T-helper 17 cell (primary cell): Measurements from ENCODE around the gene CPAMD8. TPM values are rescaled to one million over a fixed set of nuclear protein-coding genes. Genes with fewer than 3 reads are reported as not detected.
"Not testable (repeated sequence)": the region's sequence is repeated elsewhere in the genome, so short reads cannot be mapped to it uniquely, and the experiment has no call there.

ENCODE experiments used
- ATAC-seq: fragments of 150-1000 bp; cut with Tn5 transposase; 2 replicates; pipeline ENCODE4 v1.10.0; 2021; ENCODE audit warnings: mild to moderate bottlenecking, moderate library complexity
- DNase-seq, 3 donors: peaks; one replicate each; pipeline versions ENCODE4 v3.0.0 to v3.0.0-alpha.2; 2020 to 2021
- H3K9me3 ChIP-seq: one replicate; pipeline ENCODE4 v1.7.0; 2013; ENCODE audit warnings: low read length, mild to moderate bottlenecking; ENCODE audit not compliant: control insufficient read depth, poor library complexity, severe bottlenecking
- H3K27ac Mint-ChIP-seq: one replicate; pipeline ENCODE4 v1.8.0; 2022; ENCODE audit warnings: mild to moderate bottlenecking, moderate library complexity, mixed read lengths
- H3K27me3 Mint-ChIP-seq: one replicate; pipeline ENCODE4 v1.8.0; 2022; ENCODE audit warnings: mixed read lengths
- H3K36me3 Mint-ChIP-seq: one replicate; pipeline ENCODE4 v1.8.0; 2022; ENCODE audit warnings: low read depth, mixed read lengths
- H3K4me1 Mint-ChIP-seq: one replicate; pipeline ENCODE4 v1.8.0; 2022; ENCODE audit warnings: mild to moderate bottlenecking, mixed read lengths
- H3K4me3 Mint-ChIP-seq: one replicate; pipeline ENCODE4 v1.8.0; 2022; ENCODE audit warnings: mild to moderate bottlenecking, moderate library complexity, mixed read lengths
- total RNA-seq, 4 donors: library from RNA in 2 of 4; stranded (reverse) in 2 of 4; gene quantifications; one replicate each; pipeline ENCODE4 v1.2.3 and lab custom pipeline; 2022 to 2026

The CPAMD8 gene
- total RNA-seq, 2 donors from 2014 or later: 1.1 to 3.3 TPM

- Mint-ChIP-seq H3K36me3 (no peaks in the 10 kb centered on the region), H3K27me3 (peaks cover 20% of the 10 kb centered on the region), H3K27ac (no peak overlapping the region), H3K4me1 (peaks cover 6% of the 10 kb centered on the region), H3K4me3 (no peak overlapping the region)
- ATAC-seq: no peak
- H3K9me3 ChIP-seq: no peaks in the 10 kb centered on the region
- no peak for DNase-seq
Measured at GRCh38 chr19:17031741-17032140, 5.1 kb upstream of the CPAMD8 start.

DNA sequence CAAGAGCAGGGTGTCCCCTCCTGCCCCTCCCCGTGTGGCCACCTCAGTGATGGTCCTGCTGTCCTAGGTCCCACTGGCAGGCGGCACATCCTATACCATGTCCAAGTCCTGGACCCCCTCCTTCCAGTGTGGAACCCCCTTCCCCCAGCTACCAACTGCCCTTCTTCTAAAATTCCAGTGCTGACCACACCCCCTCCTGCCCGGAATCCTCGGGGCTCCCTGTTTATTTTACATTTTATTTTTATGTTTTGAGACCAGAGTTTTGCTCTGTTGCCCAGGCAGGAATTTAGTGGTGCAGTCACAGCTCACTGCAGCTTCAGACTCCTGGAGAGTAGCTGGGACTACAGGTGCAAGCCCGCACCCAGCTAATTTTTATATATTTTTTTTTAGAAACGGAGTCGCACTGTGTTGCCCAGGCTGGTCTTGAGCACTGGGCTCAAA is 945 bp upstream of the CPAMD8 start:
- ATAC-seq (no peak), DNase-seq (no peak)
- Mint-ChIP-seq H3K27me3 (peaks cover 42% of the 10 kb centered on the region), H3K4me3 (peak overlapping the region; percentile 86), H3K27ac (no peak overlapping the region), H3K36me3 (peaks cover 6% of the 10 kb centered on the region), H3K4me1 (peaks cover 12% of the 10 kb centered on the region)
- H3K9me3 ChIP-seq: peaks cover 6% of the 10 kb centered on the region

DNA sequence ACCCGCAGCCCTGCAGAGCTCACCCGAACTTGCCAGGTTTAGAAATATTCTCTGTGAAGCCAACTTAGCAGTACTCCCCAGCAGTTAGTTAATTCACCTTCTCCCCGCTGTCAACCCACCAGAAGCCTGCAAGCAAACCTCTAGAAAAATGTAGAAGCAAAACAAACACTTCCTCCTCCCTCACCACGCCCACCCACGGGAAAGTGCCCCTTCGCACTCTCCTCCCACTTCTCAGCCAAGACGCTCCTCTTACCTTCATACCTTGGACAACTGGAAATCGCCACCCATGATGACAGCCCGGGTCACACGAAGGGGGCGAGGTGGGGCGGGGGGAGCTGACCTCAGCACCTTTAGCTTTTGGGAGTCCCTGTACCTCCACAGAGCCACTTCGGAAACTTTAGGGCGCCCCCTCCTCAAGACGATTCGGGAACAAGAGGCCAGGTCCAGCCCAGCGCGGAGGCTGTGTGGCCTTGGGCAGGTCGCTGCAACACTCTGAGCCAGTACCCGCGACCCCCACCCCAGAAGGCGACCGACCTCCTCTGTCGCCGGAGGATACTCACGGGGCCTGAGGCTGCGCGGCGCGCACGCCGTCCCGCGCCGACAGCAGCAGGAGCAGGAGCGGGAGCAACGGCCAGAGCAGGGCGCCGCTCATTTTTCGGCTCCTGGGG is 485 bp downstream of the CPAMD8 start:
- Mint-ChIP-seq H3K27ac (peak overlapping the region; percentile 53), H3K4me1 (peaks cover 12% of the 10 kb centered on the region), H3K27me3 (peaks cover 42% of the 10 kb centered on the region), H3K4me3 (peak overlapping the region; percentile 87), H3K36me3 (peaks cover 6% of the 10 kb centered on the region)
- ATAC-seq (peak; percentile 33), DNase-seq (no peak)
- peaks cover 6% of the 10 kb centered on the region for H3K9me3 ChIP-seq

GRCh38 chr19:17025361-17025760 is 1.2 kb downstream of the CPAMD8 start:
- peaks cover 12% of the 10 kb centered on the region for H3K4me1 Mint-ChIP-seq
- no peak for DNase-seq
- H3K27ac Mint-ChIP-seq: peak overlapping the region; percentile 54
- H3K4me3 Mint-ChIP-seq: no peak overlapping the region
- peaks cover 6% of the 10 kb centered on the region for H3K9me3 ChIP-seq
- ATAC-seq: no peak
- H3K36me3 Mint-ChIP-seq: peaks cover 6% of the 10 kb centered on the region
- peaks cover 42% of the 10 kb centered on the region for H3K27me3 Mint-ChIP-seq

DNA sequence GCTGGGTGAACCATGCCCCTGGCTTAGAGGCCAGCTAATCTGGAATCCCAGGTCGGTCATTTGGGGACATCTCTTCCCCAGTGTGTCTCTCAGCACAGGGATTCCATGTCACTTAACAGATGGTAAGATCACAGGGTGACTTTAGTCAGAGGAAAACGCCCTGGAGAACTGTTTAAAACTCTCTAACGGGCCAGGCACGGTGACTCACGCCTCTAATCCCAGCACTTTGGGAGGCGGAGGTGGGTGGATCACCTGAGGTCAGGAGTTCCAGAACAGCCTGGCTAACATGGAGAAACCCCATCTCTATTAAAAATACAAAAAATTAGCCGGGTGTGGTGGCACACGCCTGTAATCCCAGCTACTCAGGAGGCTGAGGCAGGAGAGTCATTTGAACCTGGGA is 1.7 kb downstream of the CPAMD8 start:
- DNase-seq, ATAC-seq, H3K36me3 Mint-ChIP-seq, H3K4me3 Mint-ChIP-seq, H3K9me3 ChIP-seq: not testable (repeated sequence)
- H3K27me3 Mint-ChIP-seq: peaks cover 42% of the 10 kb centered on the region
- H3K4me1 Mint-ChIP-seq: peaks cover 12% of the 10 kb centered on the region
- H3K27ac Mint-ChIP-seq: peak overlapping the region; percentile 54

DNA sequence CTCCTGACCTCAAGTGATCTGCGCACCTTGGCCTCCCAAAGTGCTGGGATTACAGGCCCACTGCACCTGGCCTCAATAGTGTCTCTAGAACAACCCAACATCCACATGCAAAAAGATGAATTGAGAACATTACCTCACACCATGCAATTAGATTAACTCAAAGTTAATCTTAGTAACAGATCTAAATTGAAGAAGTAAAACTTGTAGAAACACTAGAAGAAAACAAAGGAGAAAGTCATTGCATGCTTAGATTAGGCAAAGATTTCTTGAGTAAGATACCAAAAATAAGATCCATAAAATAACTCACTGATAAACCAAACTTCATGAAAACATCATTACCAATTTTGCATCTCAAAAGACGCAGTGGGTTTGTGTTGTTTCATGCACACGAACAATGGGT is 2.8 kb downstream of the CPAMD8 start:
- no peak for ATAC-seq
- H3K4me3 Mint-ChIP-seq: no peak overlapping the region
- no peak for DNase-seq
- H3K27me3 Mint-ChIP-seq: peaks cover 38% of the 10 kb centered on the region
- H3K36me3 Mint-ChIP-seq: peaks cover 6% of the 10 kb centered on the region
- peaks cover 6% of the 10 kb centered on the region for H3K9me3 ChIP-seq
- peaks cover 12% of the 10 kb centered on the region for H3K4me1 Mint-ChIP-seq
- H3K27ac Mint-ChIP-seq: no peak overlapping the region

DNA sequence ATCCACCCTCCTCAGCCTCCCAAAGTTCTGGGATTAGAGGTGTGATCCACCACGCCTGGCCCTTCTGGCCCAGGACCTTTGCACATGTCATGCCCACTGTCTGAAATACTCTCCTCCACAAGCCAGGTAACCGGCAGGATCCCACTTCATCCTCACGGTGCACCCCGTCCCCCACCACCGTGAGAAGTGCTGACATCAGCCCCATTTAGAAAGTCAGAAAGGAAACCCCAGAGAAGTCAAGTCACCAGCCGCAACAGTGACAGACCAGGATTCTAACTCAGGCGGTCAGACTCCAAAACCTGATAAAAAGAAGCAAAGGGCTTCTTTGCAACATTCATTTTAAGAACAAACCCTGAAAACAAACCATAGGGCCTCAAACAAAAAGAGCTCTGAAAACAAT is 3.9 kb downstream of the CPAMD8 start:
- H3K9me3 ChIP-seq: peaks cover 6% of the 10 kb centered on the region
- peaks cover 6% of the 10 kb centered on the region for H3K36me3 Mint-ChIP-seq
- ATAC-seq (no peak), DNase-seq (no peak)
- H3K27ac Mint-ChIP-seq: no peak overlapping the region
- no peak overlapping the region for H3K4me3 Mint-ChIP-seq
- peaks cover 9% of the 10 kb centered on the region for H3K4me1 Mint-ChIP-seq
- H3K27me3 Mint-ChIP-seq: peaks cover 28% of the 10 kb centered on the region

GRCh38 chr19:17021793-17022590 is 4.6 kb downstream of the CPAMD8 start:
- H3K9me3 ChIP-seq: peaks cover 6% of the 10 kb centered on the region
- Mint-ChIP-seq H3K27me3 (peaks cover 22% of the 10 kb centered on the region), H3K4me1 (peaks cover 8% of the 10 kb centered on the region), H3K4me3 (no peak overlapping the region), H3K36me3 (peaks cover 6% of the 10 kb centered on the region), H3K27ac (no peak overlapping the region)
- no peak for ATAC-seq
- no peak for DNase-seq

DNA sequence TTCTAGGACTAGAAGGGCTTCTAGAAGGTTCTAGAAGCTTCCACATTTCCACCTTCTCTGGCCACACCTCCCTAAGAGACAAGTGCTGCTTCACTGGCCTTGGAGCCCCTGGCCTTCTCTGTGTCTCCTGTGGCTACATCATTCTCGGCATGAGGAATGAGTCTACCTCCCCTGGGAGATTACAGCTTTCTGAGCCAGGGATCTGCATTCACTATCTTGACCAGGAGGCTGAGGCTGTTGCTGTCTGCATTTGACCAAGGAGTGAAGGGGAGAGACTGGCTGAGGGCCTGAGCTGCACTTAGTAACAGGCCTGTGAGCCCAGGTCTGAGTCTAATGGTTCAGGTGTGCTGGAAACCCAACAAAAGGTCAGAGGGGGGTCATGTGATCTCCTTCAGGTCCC is 5.3 kb downstream of the CPAMD8 start:
- ATAC-seq (no peak), DNase-seq (no peak)
- no peak overlapping the region for H3K27ac Mint-ChIP-seq
- no peak overlapping the region for H3K4me3 Mint-ChIP-seq
- H3K27me3 Mint-ChIP-seq: peaks cover 21% of the 10 kb centered on the region
- H3K4me1 Mint-ChIP-seq: peaks cover 7% of the 10 kb centered on the region
- peaks cover 6% of the 10 kb centered on the region for H3K36me3 Mint-ChIP-seq
- H3K9me3 ChIP-seq: peaks cover 6% of the 10 kb centered on the region

- Mint-ChIP-seq H3K4me3 (no peak overlapping the region), H3K4me1 (peaks cover 2% of the 10 kb centered on the region), H3K27ac (no peak overlapping the region), H3K27me3 (peaks cover 16% of the 10 kb centered on the region), H3K36me3 (peaks cover 3% of the 10 kb centered on the region)
- DNase-seq: no peak
- H3K9me3 ChIP-seq: peaks cover 6% of the 10 kb centered on the region
- ATAC-seq: peak; percentile 32
Measured at GRCh38 chr19:17020823-17021222, 5.8 kb downstream of the CPAMD8 start.

GRCh38 chr19:17020385-17020784 is 6.2 kb downstream of the CPAMD8 start:
- peaks cover 12% of the 10 kb centered on the region for H3K27me3 Mint-ChIP-seq
- ATAC-seq: no peak
- H3K27ac Mint-ChIP-seq: no peak overlapping the region
- H3K4me3 Mint-ChIP-seq: no peak overlapping the region
- DNase-seq: no peak
- peaks cover 3% of the 10 kb centered on the region for H3K36me3 Mint-ChIP-seq
- peaks cover 6% of the 10 kb centered on the region for H3K9me3 ChIP-seq
- no peaks in the 10 kb centered on the region for H3K4me1 Mint-ChIP-seq

DNA sequence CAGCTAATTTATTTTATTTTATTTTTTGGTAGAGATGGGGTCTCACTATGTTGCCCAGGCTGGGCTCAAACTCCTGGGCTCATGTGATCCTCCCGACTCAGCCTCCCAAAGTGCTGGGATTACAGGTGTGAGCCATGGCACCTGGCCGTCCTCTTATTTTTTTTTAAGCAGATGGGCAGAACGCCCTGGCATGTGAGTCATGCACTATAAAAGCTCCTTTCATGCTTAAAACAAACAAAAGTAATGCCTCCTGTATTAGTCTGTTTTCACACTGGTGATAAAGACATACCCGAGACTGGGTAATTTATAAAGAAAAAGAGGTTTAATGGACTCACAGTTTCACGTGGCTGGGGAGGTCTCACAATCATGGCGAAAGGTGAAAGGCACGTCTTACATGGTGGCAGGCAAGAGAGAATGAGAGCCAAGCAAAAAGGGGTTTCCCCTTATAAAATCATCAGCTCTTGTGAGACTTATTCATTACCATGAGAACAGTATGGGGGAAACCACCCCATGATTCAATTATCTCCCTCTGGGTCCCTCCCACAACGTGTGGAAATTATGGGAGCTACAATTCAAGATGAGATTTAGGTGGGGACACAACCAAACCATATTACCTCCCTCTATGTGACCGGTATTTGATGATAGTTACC is 12.3 kb downstream of the CPAMD8 start:
- H3K9me3 ChIP-seq, H3K4me3 Mint-ChIP-seq, ATAC-seq, H3K27me3 Mint-ChIP-seq, DNase-seq, H3K36me3 Mint-ChIP-seq, H3K4me1 Mint-ChIP-seq, H3K27ac Mint-ChIP-seq: not testable (repeated sequence)

GRCh38 chr19:17011485-17011884 is 15.1 kb downstream of the CPAMD8 start:
- no peak for ATAC-seq
- no peak overlapping the region for H3K27ac Mint-ChIP-seq
- H3K4me1 Mint-ChIP-seq: peaks cover 4% of the 10 kb centered on the region
- no peak for DNase-seq
- H3K27me3 Mint-ChIP-seq: peaks cover 6% of the 10 kb centered on the region
- H3K36me3 Mint-ChIP-seq: no peaks in the 10 kb centered on the region
- H3K9me3 ChIP-seq: no peaks in the 10 kb centered on the region
- no peak overlapping the region for H3K4me3 Mint-ChIP-seq
